GM19238 (cell line): ENCODE measurements around the gene LINGO3.
"Not testable (repeated sequence)": the region's sequence is repeated elsewhere in the genome, so short reads cannot be mapped to it uniquely, and the experiment has no call there.

Source experiments
- DNase-seq: peaks from one replicate; pipeline ENCODE4 v3.0.0; 2011; ENCODE audit warnings: low spot score; ENCODE audit not compliant: insufficient read length

The LINGO3 gene

GRCh38 chr19:2283835-2284507 is 24.0 kb downstream of the LINGO3 start:
- no peak for DNase-seq

DNA sequence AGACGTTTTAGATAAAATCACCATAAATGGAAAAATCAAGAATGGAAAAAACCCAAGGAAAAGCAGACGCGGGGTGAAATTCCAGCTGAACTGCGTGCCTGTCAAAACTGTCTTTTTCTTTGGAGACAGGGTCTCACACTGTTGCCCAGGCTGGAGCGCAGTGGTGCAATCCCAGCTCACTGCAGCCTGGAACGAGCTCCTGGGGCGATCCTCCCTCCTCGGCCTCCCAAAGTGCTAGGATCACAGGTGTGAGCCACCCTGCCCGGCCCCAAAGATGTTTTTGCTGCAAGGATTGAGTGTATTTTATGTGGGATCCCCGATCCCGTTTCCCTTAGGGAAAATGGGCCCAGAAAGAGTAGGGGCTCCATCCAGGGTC is 25.1 kb downstream of the LINGO3 start:
- DNase-seq, result no peak

- no peak for DNase-seq
Measured at GRCh38 chr19:2282062-2282861, 25.7 kb downstream of the LINGO3 start, which contains the start of gene PEAK3. TSS of gene PEAK3 (minus strand) at chr19:2282175. CDS start at chr19:2280931, 1,244 bp downstream.

GRCh38 chr19:2281265-2282061 is 26.5 kb downstream of the LINGO3 start:
- DNase-seq, result not testable (repeated sequence)

GRCh38 chr19:2280633-2281264 is 27.2 kb downstream of the LINGO3 start:
- no peak for DNase-seq

GRCh38 chr19:2278459-2279158 is 29.3 kb downstream of the LINGO3 start:
- no peak for DNase-seq

- no peak for DNase-seq
Measured at GRCh38 chr19:2277138-2277537, 30.8 kb downstream of the LINGO3 start.

GRCh38 chr19:2276429-2276986 is 31.4 kb downstream of the LINGO3 start:
- no peak for DNase-seq

GRCh38 chr19:2275588-2276428 is 32.1 kb downstream of the LINGO3 start:
- DNase-seq, result no peak

DNA sequence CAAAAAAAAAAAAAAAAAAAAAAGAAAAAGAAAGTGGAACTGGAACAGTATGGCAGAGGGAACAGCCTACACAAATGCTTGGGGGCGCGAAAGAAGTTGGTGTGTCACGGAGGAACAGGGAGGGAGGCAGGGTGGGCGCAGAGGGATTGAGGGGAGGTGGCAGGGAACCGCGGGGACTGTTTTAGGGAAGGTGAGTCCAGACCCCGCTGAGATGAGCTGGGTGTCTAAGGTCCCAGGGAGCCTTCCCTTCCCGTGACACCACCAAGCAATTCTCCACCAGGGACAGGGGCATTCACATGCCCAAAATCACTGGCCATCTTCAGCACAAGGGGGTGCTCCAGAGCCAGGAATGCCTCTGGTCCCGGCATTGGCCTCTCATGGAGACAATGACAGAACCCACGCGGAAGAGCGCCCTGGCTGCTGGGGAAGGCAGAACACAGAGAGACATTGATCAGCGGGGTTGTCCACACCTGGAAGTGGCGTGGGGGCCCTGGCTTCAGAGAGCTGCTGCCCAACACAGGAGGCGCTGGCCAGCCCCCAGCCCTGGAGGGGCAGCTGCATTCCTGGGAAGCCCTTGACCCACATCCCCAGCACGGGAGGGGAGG is 32.9 kb downstream of the LINGO3 start:
- no peak for DNase-seq

DNA sequence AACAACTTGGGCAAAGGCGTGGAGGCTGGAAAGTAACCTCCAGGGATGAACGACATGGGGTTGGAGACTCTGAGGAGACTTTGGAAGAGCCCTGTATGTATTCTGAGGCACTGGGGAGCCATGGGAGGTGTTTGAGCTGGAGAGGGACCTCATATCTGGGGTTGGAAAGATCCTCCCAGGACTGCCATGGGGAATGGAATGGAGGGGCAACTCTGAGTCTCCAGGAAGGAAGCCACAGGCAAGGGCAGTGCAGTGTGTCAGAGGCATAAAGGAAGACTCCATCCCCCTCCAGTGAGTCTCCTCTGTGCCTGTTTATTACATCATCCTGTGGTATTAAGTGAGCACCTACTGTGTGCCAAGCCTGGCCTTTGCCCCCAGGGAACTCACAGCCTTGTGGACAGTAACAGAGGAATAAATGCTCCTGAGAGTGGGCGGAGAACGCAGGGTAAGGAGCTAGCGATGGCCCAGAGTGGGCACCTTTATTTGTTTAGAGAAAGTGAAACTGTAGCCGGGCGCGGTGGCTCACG is 33.7 kb downstream of the LINGO3 start:
- DNase-seq, result no peak

DNA sequence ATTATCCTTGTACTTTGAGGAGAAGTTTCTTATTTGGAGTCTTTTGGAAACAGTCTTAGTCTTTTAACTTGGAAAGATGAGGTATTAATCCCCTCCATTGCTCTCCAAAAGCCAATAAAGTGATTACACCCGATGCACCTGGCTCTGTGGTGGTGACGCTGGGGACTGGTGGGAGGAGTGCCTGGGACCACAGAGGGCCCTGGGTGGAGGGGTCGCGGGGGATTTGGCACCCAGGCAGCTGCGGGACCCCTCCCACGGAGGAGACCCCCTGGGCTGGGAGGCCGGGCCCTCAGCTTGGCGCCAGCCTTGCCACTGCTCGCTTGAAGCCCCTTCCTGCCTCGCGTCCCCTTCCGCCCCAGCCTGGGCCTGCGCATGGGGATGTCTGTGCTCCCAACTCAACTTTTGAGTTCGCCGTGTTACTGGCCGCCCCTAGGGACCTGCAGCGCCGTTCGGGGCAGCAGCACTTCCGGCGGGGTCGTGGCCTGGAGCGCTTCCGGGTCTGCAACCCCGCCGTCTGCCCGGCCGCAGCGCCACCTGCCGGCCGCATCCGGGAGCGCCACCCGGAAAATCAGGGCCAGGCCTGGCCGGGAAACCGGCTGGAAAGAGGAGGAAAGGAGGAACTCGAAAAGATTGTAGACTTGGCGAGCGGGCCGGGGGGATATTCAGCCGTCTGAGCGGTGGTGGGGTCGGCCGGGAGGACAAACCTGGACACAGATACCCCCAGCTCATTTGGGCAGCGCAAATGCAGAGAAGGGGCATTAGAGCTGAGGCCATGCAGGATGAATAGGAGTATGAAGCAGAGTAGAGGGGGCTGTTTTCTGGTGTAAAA is 34.4 kb downstream of the LINGO3 start:
- peak; percentile 98 for DNase-seq

GRCh38 chr19:2271234-2272103 is 36.5 kb downstream of the LINGO3 start:
- DNase-seq, result no peak

- no peak for DNase-seq
Measured at GRCh38 chr19:2270423-2271233, 37.3 kb downstream of the LINGO3 start.

DNA sequence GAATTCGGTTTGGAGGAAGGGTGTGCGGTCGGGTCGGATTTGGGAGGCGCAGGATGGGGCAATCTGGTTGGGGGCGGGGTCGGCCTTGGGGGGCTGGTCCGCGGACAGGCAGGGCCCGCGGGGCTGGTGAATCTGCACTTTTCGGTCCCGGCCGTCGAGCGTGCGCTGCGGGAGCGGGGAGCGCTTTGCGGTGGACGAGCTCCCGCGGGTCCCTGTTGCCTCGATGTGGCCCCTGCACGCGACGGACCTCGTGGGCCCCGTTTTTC is 37.9 kb downstream of the LINGO3 start:
- no peak for DNase-seq
